Stimulated activated CD8-positive, alpha-beta memory T cell treated with anti-CD3 and anti-CD28 coated beads, Interleukin-4, amount 100 ng/mL, for 24 hours (primary cell): ENCODE data around the gene SNORC.

Experiments used
- DNase-seq: peaks from one replicate; pipeline ENCODE4 v3.0.0-alpha.2; 2020; ENCODE audit warnings: low read depth

The SNORC gene

DNA sequence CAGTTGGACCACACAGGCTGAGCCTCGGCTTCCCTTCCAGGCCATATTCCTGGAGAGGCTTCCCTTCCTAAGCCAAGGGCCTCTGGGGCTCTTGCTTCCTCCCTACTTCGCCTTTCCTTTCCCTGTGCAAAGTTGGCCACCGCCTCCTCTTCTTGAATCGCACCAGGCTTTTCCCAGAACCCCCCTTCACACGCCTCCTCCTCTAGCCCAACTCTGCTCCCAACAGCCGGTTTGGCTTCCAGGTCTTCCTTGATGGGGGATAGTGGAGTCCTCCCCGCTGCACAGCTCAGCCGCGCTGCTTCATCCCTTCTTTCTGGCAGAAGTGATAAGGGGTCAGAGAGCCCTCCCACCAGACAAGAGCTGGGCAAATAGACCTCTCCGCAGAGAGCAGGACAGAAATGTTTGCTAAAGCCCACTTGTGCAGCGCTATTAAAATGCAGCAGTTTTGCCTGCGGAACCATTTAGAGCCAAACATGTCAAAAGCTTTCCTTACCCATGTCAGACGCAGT is 56.4 kb downstream of the SNORC start:
- DNase-seq, result no peak

DNA sequence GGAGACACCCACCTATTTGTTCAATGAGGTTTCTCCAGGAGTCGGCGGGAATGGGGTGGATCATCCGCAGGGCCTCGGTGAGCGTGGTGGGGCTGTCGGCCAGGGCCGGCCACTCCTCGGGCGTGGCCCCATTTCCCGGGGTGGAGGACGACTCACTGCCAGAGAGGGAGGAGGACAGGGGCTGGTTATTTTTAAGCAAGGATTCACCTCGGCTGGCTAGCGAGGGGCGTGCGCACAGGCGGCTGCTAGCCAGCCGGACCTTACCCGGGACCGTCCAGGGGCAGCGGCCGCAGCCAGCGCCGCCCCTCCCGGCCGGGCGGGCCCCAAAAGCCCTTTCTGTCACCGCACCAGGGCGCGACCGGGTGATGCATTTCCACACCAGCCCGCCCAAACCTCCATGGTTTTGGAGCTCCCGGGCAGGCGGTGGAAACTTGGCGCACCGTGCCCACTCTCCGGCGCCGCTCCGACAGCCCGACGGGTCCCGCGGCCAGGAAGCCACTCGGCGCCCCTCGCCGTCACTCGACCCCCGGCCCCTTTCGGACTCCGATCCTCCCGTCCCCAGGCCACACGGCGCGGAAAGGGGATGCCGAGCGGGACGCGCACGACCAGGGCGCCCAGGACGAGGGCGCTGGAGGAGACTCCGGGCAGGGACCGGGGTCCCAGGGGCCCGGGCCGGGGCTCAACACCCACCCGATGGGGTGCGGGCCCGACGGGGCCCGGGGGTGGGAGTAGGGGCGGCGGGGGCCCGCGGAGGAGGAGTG is 57.1 kb downstream of the SNORC start:
- DNase-seq, result no peak

DNA sequence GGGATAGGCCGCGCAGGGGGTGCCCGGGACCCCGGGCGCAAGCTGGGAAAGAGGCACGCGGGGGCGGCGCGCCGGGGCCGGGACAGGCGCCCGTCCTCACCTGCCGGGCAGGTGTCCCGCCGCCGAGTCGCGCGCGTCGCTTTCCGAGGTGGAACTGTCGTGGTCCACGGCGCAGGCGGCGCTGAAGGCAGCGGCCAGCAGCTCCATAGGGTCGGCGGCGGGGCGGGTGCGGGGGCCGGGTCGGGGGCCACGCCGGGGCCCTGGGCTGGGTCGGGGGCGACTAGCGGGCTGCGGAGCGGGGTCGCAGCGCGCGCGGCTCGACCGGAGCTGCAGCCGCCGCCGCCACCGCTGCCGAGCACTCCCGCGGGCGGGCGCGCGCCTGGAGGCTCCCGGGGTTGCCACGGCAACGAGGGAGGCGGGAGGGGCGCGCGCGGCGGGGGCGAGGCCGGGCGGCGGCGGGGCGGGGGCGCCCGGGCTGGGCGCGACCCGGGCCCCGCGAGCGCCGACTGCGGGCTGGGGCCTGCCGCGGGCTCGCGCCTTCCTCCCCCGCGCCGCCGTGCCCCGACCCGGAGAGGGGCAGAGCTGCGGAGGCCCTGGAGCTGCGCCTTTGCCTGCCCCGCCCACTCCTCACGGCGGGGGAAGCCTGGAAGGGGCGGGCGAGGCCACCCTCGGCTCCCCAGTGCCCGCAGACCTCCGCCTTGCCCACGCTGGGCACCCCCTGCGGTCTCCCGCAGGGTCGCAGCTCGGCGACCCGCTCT is 57.9 kb downstream of the SNORC start:
- no peak for DNase-seq
